Nephron progenitor cell (in vitro differentiated cells): ENCODE measurements around the gene PAIP2.

Source experiments
- DNase-seq: peaks from one replicate; pipeline ENCODE4 v3.0.0; 2021
- H3K27ac Mint-ChIP-seq: 2 replicates; pipeline ENCODE4 v1.8.0; 2021; ENCODE audit warnings: mild to moderate bottlenecking, moderate library complexity, mixed read lengths
- H3K27me3 Mint-ChIP-seq: 2 replicates; pipeline ENCODE4 v1.8.0; 2021; ENCODE audit warnings: mild to moderate bottlenecking, low read depth, mixed read lengths; ENCODE audit not compliant: poor library complexity
- H3K36me3 Mint-ChIP-seq: 2 replicates; pipeline ENCODE4 v1.8.0; 2021; ENCODE audit warnings: low read depth, mixed read lengths
- H3K4me1 Mint-ChIP-seq: 2 replicates; pipeline ENCODE4 v1.8.0; 2021; ENCODE audit warnings: mixed read lengths
- H3K4me3 Mint-ChIP-seq: 2 replicates; pipeline ENCODE4 v1.8.0; 2021; ENCODE audit warnings: mild to moderate bottlenecking, moderate library complexity, mixed read lengths
- H3K9me3 Mint-ChIP-seq: 2 replicates; pipeline ENCODE4 v1.8.0; 2021; ENCODE audit warnings: mild to moderate bottlenecking, moderate library complexity, mixed read lengths
- CTCF ChIP-seq: fragments of 200-600 bp; sonication (generic); IDR thresholded peaks from 2 replicates; pipeline ENCODE4 v1.5.0; 2021; ENCODE audit warnings: antibody characterized with exemption

PAIP2 gene

GRCh38 chr5:139387611-139388197 is 46.0 kb downstream of the PAIP2 start:
- no peak overlapping the region for H3K27ac Mint-ChIP-seq
- H3K9me3 Mint-ChIP-seq: no peaks in the 10 kb centered on the region
- TF ChIP-seq CTCF: no peak
- no peak overlapping the region for H3K4me3 Mint-ChIP-seq
- peaks cover 16% of the 10 kb centered on the region for H3K27me3 Mint-ChIP-seq
- peaks cover 19% of the 10 kb centered on the region for H3K4me1 Mint-ChIP-seq
- no peak for DNase-seq
- no peaks in the 10 kb centered on the region for H3K36me3 Mint-ChIP-seq

DNA sequence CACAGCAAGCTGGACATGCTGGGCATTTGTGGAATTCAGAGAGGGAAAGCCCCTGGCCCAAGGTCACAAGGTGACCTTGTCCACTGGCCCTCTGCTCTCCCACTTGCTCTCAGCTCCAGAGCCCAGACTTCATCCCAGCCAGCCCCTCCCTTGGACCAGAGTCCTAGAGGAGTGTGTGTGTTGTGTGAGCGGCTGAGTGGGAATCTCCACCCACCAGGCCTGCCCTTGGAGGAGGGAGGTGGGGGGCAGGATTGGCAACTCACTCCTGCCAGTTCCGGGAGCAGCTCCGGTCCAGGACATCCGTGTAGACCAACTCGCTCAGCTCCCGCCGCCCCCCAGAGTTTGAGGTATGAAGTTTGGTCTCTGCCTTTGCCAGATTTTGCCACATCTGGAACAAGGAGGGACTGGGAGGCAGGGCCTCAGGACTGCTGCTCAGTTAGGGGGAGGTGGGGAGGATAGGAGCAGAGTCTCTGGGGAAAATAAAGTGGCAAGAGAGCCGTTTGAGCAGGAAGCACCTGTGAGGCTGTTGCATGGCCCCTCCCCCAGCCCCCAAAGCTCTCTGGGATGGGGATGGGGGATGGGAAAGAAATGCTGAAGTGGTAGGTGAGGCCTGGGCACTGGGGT is 46.7 kb downstream of the PAIP2 start:
- Mint-ChIP-seq H3K36me3 (no peaks in the 10 kb centered on the region), H3K4me3 (no peak overlapping the region), H3K27ac (no peak overlapping the region), H3K4me1 (peaks cover 19% of the 10 kb centered on the region), H3K9me3 (no peaks in the 10 kb centered on the region), H3K27me3 (peaks cover 22% of the 10 kb centered on the region)
- no peak for DNase-seq
- no peak for TF ChIP-seq CTCF

GRCh38 chr5:139389701-139390638 is 48.3 kb downstream of the PAIP2 start, which contains the start of gene MZB1:
Gene MZB1 (minus strand): TSS chr5:139389913. CDS start chr5:139389856, 57 bp downstream.
- Mint-ChIP-seq H3K27me3 (peaks cover 39% of the 10 kb centered on the region), H3K4me3 (no peak within 1 kb of the TSS), H3K9me3 (no peaks in the 10 kb centered on the region), H3K36me3 (no peaks in the 10 kb centered on the region), H3K4me1 (peaks cover 19% of the 10 kb centered on the region), H3K27ac (no peak within 1 kb of the TSS)
- no peak for TF ChIP-seq CTCF
- no peak for DNase-seq

DNA sequence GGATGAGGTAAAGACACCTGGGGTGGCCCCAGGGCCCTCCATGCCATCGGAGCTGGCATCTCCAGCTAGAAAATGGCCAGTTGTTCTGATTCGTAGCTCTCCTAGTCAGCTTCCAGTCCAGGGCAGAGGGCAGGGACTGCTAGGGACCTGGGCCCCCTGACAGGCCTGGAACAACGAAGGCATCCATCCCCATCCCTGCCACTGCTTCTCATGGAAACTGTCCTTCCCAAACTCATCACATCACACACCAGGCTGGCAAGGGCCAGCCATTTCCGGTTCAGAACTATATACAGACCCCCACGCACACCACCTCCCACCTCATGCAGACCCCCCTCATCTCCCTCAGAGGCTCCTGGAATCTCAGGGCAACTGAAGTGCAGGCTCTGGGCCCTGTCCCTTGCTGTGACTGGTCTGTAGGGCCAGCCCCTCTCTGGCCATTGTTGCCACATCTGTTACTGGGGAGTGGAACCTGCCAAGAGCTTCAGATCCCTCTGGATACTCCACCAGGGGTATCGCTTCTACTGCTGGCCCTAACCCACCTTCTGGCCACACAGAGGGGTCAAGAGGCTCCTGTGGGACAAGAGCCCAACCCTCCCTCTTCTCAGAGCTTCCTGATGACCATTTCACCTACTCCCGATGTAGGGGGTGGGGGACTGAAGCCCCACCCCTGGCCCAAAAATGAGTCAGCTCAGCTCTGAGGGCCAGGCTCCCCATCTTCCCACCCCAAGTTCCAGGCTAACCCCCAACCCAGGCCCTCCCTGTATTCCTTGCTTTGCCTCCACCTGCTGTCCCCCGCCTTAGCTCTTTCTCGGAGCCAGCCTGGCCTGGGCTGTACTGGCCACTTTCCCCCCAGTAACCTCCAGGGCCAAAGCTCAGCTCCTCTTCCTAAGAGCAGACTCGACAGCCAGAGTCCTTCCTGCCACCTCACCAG is 49.2 kb downstream of the PAIP2 start:
- Mint-ChIP-seq H3K4me3 (no peak overlapping the region), H3K27ac (no peak overlapping the region), H3K9me3 (no peaks in the 10 kb centered on the region), H3K36me3 (no peaks in the 10 kb centered on the region), H3K27me3 (peaks cover 48% of the 10 kb centered on the region), H3K4me1 (peaks cover 19% of the 10 kb centered on the region)
- DNase-seq: no peak
- TF ChIP-seq CTCF: no peak

DNA sequence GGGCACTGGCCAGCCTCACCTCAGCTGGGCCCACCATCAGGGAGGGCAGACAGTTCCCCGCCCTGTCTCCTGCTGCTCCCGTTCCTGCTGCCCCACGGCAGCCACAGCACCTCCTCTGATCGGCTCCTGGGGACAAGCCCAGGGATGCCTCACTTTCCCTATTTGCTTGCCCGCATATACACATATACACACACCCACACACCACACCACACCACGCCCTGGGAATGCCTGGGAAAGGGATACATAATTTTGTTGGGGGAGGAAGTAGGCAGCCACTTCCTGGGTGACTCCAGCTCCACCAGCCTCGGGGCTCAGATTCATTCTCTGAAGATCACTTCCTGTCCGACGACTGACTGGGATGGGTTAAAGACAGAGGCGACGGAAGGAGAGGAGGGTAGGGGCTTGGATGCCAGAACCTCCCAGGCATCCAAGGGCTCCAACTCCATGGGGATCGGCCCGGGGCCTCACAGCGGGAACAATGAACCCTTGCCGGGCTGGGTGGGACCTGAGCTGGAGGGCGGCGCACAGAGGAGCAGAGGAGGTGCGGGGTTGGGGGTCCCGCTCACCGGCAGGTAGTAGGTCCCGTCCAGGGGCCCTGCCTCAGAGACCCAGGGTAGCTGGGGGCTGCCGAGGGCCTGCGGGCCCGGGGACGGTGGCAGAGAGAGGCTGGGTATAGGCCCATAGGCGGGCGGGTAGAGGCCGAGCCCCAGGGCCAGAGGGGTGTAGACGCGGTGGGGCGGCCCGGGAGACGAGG is 50.1 kb downstream of the PAIP2 start:
- Mint-ChIP-seq H3K4me1 (peaks cover 19% of the 10 kb centered on the region), H3K36me3 (peaks cover 6% of the 10 kb centered on the region), H3K27ac (no peak overlapping the region), H3K27me3 (peaks cover 57% of the 10 kb centered on the region), H3K4me3 (no peak overlapping the region), H3K9me3 (no peaks in the 10 kb centered on the region)
- TF ChIP-seq CTCF: no peak
- no peak for DNase-seq
